Measurements from ENCODE around the gene RNPC3. TPM values are rescaled to one million over a fixed set of nuclear protein-coding genes. Genes with fewer than 3 reads are reported as not detected.

RNPC3 gene, protein sequence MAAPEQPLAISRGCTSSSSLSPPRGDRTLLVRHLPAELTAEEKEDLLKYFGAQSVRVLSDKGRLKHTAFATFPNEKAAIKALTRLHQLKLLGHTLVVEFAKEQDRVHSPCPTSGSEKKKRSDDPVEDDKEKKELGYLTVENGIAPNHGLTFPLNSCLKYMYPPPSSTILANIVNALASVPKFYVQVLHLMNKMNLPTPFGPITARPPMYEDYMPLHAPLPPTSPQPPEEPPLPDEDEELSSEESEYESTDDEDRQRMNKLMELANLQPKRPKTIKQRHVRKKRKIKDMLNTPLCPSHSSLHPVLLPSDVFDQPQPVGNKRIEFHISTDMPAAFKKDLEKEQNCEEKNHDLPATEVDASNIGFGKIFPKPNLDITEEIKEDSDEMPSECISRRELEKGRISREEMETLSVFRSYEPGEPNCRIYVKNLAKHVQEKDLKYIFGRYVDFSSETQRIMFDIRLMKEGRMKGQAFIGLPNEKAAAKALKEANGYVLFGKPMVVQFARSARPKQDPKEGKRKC
- total RNA-seq, result 10 to 100 TPM; 17.1 to 21.0 TPM
- long read RNA-seq, partial matches to known transcripts, result 3 of 11 reads
- long read RNA-seq, other reads (novel, unspliced or antisense), result 8 of 11 reads

GRCh38 chr1:103525607-103526507, at the start of gene RNPC3:
Gene RNPC3, plus strand, starts transcription at chr1:103525699. Its CDS starts 372 bp downstream, at chr1:103526071.
- ATAC-seq (peak; percentile 92 to 95), DNase-seq (peak; percentile 90)
- intact Hi-C loops (cut with DNase I), result no loop called here

- intact Hi-C loops (cut with DNase I), result no loop called here
- DNase-seq (no peak), ATAC-seq (no peak)
These were observed 48.4 kb upstream of the RNPC3 start for GRCh38 chr1:103477101-103477500.

DNA sequence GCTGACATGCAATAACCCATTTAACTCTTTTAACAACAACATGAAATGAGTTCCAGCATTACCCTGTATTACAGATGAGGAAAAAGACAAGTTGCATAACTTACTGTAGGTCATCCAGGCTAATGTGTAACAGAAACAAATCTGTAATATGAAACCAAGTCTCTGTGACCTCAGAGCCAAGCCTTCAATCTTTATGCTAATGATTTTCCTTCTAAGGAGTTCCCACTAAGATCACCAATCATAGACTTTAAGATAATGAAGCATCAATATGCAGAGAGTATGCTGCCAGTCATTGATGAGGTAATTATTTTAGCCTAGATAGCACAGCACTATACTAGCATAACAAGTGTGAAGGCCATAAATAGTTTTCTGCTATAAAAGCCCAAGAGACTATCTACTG, 35.6 kb upstream of the RNPC3 start:
- intact Hi-C loops (cut with DNase I), result no loop called here
- ATAC-seq, result no peak

GRCh38 chr1:103492003-103492625, 33.4 kb upstream of the RNPC3 start:
- intact Hi-C loops (cut with DNase I), result no loop called here
- ATAC-seq, result no peak
- no peak for DNase-seq

More for the DNA sequence above, 35.6 kb upstream of the RNPC3 start:
- DNase-seq, result no peak

GRCh38 chr1:103496014-103496635, 29.4 kb upstream of the RNPC3 start:
- no peak for ATAC-seq
- intact Hi-C loops (cut with DNase I), result no loop called here
- DNase-seq, result no peak

GRCh38 chr1:103497404-103497803, 28.1 kb upstream of the RNPC3 start:
- ATAC-seq (peak in 1 of 2 donors; percentile 44), DNase-seq (no peak)
- intact Hi-C loops (cut with DNase I), result no loop called here

GRCh38 chr1:103509250-103509649, 16.2 kb upstream of the RNPC3 start:
- no peak for ATAC-seq
- intact Hi-C loops (cut with DNase I), result no loop called here
- no peak for DNase-seq

DNA sequence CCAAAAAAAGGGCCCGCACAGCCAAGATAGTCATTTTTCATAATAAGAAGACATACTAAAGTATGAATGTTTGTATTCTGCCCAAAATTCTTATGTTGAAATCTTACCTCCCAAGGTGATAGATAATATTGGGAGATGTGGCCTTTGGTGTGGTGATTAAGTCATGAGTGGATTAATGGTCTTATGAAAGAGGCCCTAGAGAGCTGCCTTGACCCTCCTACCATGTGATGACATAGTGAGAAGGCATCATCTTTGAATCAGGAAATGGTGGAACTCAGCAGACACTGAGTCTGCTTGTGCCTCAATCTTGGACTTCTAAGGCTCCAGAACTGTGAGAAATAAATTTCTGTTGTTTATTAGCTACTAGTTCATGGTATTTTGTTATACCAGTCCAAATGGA, 11.8 kb upstream of the RNPC3 start:
- intact Hi-C loops (cut with DNase I), result loop anchor here in 1 of 2 donors (2.0 kb wide), 1 partner anchor 407 kb away; no protein-coding TSS in a partner anchor
- no peak for DNase-seq
- ATAC-seq, result peak in 1 of 2 donors; percentile 47

DNA sequence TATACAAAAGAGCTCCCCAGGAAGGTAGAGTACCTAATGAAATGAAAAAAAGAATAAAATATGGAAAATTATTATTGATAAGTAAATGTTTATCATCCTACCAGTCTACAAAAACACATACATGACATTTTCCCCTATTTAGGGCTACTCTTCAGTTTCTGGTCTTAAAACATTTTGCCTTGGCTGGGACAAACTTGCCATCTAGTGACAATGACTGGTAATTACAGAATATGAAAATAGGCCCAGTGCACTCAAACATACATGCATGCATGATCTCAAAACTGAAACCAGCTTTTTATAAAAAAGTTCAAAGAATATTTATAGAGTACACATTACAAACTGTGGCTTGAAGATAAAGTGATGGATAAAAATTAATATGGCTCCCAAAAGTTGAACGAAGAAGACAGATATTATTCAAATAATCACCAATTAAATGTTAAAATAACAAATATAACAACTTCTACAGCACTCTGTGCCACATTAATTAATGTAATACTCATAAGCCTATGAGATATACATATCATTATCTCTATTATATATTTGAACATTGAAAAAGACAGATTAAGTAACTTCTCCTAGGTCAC, 10.5 kb upstream of the RNPC3 start:
- intact Hi-C loops (cut with DNase I), result loop anchor here in 1 of 2 donors (2.0 kb wide), 1 partner anchor 408 kb away; no protein-coding TSS in a partner anchor
- DNase-seq (no peak), ATAC-seq (peak; percentile 44 to 63)

GRCh38 chr1:103516283-103516682, 9.2 kb upstream of the RNPC3 start:
- no peak for DNase-seq
- intact Hi-C loops (cut with DNase I), result no loop called here
- ATAC-seq, result no peak

GRCh38 chr1:103516693-103517092, 8.8 kb upstream of the RNPC3 start:
- DNase-seq, result no peak
- intact Hi-C loops (cut with DNase I), result no loop called here
- no peak for ATAC-seq

- DNase-seq, result no peak
- no peak for ATAC-seq
- intact Hi-C loops (cut with DNase I), result no loop called here
These were observed 8.0 kb upstream of the RNPC3 start for GRCh38 chr1:103517380-103518047.

- intact Hi-C loops (cut with DNase I), result no loop called here
These were observed 4.7 kb upstream of the RNPC3 start for GRCh38 chr1:103520822-103521221.

GRCh38 chr1:103523346-103523745, 2.2 kb upstream of the RNPC3 start:
- ATAC-seq (no peak), DNase-seq (no peak)
- intact Hi-C loops (cut with DNase I), result no loop called here

More at GRCh38 chr1:103520822-103521221, 4.7 kb upstream of the RNPC3 start:
- DNase-seq (no peak), ATAC-seq (no peak)

GRCh38 chr1:103525114-103525606, 339 bp upstream of the RNPC3 start:
- peak; percentile 80 to 86 for ATAC-seq
- DNase-seq, result no peak
- intact Hi-C loops (cut with DNase I), result no loop called here

DNA sequence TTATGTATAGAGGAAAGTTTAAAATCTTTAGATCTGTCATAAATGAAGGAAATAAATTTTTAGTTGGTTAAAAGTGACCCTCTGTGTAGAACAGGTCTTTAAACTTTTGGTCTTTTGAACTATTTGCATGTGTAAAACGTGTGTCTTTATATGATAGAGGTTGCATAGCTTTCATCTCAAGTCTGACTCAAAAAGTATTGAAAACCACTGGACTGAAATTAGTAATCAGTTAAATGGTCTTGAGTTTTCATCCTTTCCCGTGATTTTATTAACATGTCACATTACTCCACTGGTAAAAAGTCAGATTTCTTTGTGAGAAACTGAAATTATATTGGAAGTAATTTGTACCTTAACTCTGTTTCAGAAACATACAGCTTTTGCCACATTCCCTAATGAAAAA, 1.8 kb downstream of the RNPC3 start:
- intact Hi-C loops (cut with DNase I), result no loop called here
- DNase-seq, result no peak
- ATAC-seq, result no peak

DNA sequence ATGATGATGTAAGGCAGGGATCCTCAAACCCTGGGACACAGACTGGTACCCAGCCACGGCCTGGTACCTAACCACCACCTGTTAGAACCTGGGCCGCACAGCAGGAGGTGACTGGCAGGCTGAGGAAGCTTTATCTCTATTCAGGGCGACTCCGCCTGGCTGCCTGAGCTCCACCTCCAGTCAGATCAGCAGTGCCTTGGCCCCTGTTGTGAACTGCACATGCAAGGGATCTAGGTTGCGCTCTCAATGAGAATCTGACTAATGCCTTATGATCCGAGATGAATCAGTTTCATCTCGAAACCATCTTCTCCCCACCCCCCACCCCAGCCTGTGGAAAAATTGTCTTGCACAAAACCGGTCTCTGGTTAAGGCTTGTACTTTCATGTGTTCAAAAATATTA, 4.2 kb downstream of the RNPC3 start:
- intact Hi-C loops (cut with DNase I), result no loop called here
- ATAC-seq (no peak), DNase-seq (no peak)

GRCh38 chr1:103538226-103538625, 12.7 kb downstream of the RNPC3 start:
- DNase-seq (no peak), ATAC-seq (no peak)
- intact Hi-C loops (cut with DNase I), result no loop called here

Measured in left cardiac atrium (tissue), 4 donors.